HPDE6-E6E7 (cell line): Measurements from ENCODE around the gene KIF23.
"Not testable (repeated sequence)": the region's sequence is repeated elsewhere in the genome, so short reads cannot be mapped to it uniquely, and the experiment has no call there.

ENCODE experiments used
- DNase-seq: peaks from one replicate; pipeline ENCODE4 v3.0.0; 2011; ENCODE audit warnings: missing footprints; ENCODE audit errors: extremely low spot score

Gene KIF23

GRCh38 chr15:69434679-69435078 lies 20.5 kb downstream of the KIF23 start:
- DNase-seq: no peak

DNA sequence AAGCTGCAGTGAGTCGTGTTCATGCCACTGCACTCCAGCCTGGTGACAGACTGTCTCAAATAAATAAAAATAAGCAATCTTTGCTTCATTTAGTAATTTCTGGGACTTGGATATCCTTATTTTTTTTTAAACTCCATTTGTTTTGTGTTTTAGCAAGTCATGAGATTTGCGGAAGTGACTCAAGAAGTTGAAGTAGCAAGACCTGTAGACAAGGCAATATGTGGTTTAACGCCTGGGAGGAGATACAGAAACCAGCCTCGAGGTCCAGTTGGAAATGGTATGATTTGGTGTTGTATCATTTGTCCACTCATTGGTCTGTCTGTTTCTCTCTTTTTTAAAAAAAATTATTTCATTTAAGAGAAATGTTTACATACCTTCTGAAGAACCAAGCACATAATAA lies 21.8 kb downstream of the KIF23 start:
- no peak for DNase-seq

DNA sequence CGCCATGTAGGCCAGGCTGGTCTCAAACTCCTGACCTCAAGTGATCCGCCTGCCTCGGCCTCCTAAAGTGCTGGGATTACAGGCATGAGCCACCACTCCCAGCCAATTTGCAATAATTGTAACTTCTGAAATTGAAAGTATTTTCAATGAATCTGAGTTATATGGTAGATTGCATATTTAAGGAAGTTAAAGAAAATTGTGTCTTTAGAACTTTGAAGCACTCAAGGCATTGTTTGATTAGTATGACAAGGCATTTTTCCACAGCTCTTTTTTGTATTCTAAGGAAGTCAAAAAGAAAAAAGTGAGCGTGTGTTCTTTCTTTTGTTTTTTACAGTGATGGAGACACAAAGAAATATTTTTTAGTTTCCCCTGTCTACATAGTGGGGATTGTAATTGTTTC lies 22.8 kb downstream of the KIF23 start:
- no peak for DNase-seq

GRCh38 chr15:69439623-69440022 lies 25.5 kb downstream of the KIF23 start:
- no peak for DNase-seq

DNA sequence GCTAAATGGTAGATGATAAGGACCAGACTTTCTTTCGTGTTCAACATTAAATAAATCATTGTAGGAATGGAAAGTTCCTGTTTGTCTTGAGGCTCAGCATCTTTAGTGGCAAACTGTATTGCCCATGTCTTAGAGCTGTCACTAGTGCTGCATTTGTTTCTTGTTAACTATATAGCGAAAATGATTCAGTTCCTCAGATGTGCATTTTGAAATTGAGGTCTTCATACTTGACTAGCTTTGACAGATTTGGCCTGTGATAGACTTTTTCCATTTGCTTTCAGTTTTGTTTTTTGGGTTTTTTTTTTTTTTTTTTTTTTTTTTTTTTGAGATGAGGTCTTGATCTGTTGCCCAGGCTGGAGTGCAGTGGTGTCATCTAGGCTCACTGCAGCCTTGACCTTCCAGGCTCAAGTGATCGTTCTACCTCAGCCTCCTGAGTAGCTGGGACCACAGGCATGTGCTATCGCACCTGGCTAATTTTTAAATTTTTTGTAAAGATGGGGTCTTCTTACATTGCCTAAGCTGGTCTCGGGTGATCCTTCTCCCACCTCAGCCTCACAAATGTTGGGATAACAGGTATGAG lies 29.0 kb downstream of the KIF23 start:
- no peak for DNase-seq

DNA sequence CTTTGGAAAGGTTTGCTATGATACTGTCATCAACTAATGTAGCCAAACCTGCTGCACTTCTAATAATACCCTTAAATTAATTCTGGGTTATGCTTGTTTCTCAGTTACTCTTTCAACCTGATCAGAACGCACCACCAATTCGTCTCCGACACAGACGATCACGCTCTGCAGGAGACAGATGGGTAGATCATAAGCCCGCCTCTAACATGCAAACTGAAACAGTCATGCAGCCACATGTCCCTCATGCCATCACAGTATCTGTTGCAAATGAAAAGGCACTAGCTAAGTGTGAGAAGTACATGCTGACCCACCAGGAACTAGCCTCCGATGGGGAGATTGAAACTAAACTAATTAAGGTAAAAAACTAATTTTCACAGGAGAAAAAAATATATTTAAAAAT lies 30.5 kb downstream of the KIF23 start:
- no peak for DNase-seq

DNA sequence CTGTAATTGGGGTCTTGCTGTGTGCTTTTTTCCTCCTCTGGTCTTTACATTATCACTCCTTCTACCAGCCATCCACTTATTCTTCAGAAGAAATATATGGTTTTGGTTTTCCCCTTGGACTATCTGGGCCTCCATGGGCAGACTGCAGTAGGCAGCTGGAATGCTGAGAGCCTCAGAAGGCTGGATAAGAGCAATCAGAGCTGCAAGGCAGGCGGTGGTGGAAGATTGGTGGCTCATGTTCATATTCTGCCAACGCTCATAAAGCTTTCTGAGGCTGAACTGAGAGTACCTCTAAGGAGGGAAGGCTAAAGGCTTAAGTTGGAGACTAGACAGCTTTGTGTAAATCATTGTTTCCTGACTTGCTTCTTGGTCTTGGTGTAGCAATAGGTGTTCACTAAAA lies 32.8 kb downstream of the KIF23 start:
- no peak for DNase-seq

DNA sequence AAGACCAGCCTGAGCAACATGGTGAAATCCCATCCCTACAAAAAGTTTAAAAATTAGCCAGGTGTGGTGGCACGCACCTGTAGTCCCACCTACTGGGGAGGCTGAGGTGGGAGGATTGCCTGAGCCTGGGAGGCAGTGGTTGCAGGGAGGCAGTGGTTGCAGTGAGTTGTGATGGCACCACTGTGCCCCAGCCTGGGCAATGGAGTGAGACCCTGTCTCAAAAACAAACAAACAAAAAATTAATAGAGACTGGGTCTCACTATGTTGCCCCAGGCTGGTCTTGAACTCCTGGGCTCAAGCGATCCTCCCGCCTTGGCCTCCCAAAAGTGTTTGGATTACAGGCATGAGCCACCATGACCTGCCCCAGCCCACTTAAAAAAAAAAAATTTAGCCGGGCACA lies 36.1 kb downstream of the KIF23 start:
- not testable (repeated sequence) for DNase-seq

DNA sequence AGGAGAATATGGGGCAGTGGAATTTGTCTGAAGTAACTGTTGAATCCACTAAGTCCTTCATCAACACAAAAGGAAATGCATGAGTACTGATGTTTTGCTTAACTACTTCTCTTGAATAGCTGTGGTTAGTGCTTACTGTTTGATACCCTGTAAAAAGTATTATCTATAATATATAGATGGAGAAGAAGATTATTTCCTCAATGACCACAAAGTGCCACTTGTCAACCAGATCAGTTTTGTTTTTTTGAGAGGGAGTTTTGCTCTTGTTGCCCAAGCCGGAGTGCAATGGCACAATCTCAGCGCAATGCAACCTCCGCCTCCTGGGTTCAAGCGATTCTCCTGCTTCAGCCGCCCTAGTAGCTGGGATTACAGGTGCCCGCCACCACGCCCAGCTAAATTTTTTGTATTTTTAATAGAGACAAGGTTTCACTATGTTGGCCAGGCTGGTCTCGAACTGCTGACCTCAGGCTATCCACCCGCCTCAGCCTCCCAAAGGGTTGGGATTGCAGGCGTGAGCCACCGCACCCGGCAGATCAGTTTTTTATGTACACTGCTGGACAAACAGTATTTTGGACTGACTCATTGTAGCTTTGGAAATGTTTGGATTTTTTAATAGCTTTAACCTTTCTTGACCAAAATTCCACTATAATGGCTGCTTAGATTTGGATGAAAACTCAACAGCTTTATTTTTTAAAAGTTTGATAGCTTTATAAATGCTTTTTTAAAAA lies 37.0 kb downstream of the KIF23 start:
- DNase-seq: no peak

DNA sequence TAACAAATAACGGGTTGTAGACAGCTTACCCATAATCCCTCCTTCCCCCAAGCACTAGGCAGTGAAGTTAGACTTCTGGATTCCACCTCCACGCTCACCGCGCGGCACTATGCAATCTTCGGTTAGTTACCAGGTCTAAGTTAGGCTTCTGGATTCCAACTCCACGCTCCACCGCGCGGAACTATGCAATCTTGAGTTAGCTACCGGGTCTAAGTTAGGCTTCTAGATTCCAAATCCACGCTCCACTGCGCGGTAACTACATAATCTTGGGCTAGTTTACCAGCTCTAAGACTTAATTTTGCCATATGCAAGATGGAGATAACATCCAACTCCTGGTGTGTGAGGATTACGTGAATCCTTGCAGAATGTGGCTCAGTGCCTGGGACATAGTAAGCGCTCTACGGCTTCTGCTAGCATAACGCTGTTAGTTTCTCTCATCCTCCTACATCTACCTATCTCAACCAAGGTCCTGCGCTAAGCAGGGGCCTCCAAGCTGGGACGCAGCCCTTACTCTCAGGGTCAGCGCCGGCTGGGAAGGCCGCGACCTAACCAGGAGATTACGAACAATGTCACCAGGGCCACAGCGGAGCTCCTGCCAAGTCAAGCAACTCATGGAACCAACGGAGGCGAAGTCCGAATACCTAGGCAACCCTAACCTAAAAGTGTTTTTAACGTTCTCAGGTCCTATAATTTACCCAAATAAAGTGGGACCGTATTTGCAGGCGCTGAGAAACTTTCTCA lies 38.0 kb downstream of the KIF23 start:
- DNase-seq: no peak

GRCh38 chr15:69452692-69453521 lies 38.8 kb downstream of the KIF23 start, which contains the start of gene RPLP1:
Gene RPLP1, plus strand, starts transcription at chr15:69452818. Its CDS starts 131 bp downstream, at chr15:69452949.
- DNase-seq: peak; percentile 88

DNA sequence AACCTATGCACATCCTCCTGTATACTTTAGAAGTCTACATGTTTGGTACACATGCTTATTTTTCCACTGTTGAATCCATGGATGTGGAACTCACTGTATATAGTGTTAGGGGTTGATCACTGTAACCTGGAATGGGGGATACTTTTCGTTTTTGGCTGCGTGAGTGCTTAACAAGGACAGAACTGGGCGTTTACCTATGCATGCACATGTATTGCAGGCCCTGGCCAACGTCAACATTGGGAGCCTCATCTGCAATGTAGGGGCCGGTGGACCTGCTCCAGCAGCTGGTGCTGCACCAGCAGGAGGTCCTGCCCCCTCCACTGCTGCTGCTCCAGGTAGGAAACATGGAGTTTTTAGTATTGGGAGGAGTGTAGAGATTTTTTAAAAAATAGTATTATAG lies 40.8 kb downstream of the KIF23 start:
- DNase-seq: no peak

GRCh38 chr15:69456208-69457166 lies 42.3 kb downstream of the KIF23 start:
- no peak for DNase-seq

DNA sequence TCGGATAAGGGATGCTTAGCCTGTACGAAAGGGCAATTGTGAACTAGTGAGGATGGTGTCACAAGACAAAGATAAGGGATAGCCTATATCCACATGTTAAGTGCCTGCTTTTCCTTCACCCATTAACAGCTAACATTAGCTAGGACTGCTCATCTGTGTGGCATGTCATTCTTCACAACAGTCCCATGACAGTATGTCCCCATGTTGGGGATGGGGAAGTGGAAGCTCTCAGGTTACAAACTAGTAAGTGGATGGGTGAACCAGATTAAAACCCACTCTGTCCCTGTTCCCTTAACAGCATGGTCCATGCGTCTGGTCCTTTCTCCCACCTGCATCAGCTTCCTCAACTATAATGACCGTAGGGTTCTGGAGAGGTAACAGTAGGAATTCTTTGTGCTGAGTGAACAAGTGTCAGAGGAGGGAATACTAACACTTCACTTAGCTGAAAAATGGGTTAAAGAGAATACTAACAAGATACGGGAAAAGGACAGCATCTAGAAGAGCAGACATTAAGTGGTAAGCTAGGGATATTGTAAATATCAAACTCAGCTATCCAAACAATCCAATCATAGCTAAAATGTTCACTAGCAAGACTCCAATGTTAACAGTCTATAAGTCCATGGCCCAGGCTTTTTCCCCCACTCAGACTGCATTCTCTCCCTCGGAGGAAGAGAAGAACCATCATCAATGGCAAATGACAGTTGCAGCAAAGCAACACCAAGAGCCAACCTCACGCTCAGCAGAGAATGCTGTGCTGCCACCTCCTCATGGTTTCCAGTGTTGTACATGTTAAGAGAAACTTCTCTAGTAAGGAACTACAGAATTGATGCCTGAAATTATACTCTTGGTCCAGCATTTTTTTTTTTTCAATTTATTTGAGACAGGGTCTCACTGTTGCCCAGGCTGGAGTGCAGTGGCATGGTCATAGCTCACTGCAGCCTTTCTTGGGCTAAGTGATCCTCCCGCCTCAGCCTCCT lies 43.4 kb downstream of the KIF23 start:
- no peak for DNase-seq

- DNase-seq: no peak
Measured at GRCh38 chr15:69459066-69459465, 44.9 kb downstream of the KIF23 start.

GRCh38 chr15:69460481-69460880 lies 46.3 kb downstream of the KIF23 start:
- no peak for DNase-seq

DNA sequence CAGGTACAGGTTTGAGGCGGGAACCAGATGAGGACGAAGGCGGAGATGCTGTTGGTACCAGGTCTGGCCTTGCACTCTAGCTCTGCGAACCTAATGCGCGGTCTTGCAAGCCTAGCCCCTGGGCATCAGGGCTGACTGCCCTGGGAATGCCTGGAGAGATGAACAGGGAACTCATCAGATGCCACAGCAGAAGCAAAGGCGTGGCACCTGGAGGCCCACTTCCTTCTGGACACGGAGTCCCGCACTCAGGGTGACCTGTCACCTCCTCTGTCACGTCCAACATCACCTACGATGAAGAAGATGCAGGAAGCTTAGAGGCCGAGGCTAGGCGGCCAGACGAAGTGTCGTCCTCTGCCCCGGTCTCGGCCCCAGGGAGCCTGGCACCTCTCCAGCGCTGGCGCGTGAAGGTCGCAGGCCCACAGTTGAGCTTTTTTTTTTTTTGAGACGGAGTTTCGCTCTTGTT lies 47.9 kb downstream of the KIF23 start:
- no peak for DNase-seq

DNA sequence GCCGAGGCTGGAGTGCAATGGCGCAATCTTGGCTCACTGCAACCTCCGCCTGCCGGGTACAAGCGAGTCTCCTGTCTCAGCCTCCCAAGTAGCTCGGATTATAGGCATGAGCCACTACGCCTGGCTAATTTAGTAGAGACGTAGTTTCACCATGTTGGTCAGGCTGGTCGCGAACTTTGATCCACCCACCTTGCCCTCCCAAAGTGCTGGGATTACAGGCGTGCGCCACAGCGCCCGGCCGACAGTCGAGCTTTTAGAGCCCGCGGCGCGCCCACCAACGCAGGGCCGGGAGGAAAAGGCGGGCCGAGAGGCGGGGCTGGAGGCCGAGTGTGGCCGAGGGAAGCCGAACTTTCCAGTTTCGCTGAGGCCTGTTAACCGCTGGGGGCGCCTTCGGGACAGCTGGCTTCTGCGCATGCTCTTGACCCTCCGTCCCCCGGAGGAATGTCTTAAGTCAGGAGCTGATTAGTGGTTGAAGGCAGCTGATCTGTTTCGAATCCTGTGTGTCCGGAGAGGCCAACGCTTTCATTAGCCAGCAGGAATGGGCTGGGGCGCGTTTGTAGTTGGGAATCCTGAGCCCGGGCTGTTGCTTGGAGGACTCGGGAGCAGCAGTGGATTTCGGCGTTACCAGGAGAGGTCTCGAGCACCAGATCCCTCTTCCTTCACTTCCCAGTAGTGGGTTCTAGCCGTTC lies 48.5 kb downstream of the KIF23 start:
- DNase-seq: peak; percentile 98

- no peak for DNase-seq
Measured at GRCh38 chr15:69463182-69463756, 49.1 kb downstream of the KIF23 start.
